BE2C (cell line): Measurements from ENCODE around the gene TSPOAP1.

Experiments used
- DNase-seq: peaks from one replicate; pipeline ENCODE4 v3.0.0-alpha.2; 2020
- H3K27me3 ChIP-seq: fragments of 250-450 bp; sonication (Bioruptor Pico); 2 replicates; pipeline ENCODE4 v1.5.1; 2020; ENCODE audit warnings: mild to moderate bottlenecking
- H3K36me3 ChIP-seq: fragments of 250-450 bp; sonication (Bioruptor Pico); 2 replicates; pipeline ENCODE4 v1.5.1; 2020; ENCODE audit warnings: mild to moderate bottlenecking
- H3K4me1 ChIP-seq: fragments of 250-450 bp; sonication (Bioruptor Pico); 2 replicates; pipeline ENCODE4 v1.5.1; 2020
- H3K4me3 ChIP-seq: 2 replicates; pipeline ENCODE4 v1.5.1; 2011; ENCODE audit warnings: low read depth, low read length
- H3K9me3 ChIP-seq: fragments of 250-450 bp; sonication (Bioruptor Pico); 2 replicates; pipeline ENCODE4 v1.5.1; 2020
- CTCF ChIP-seq: IDR thresholded peaks from 2 replicates; pipeline ENCODE4 v1.5.1; 2012; ENCODE audit warnings: mild to moderate bottlenecking, low read depth, low read length

Gene TSPOAP1

GRCh38 chr17:58351831-58352595 is 23.4 kb upstream of the TSPOAP1 start, which contains the start of gene SUPT4H1:
Gene SUPT4H1, minus strand, starts transcription at chr17:58352201. Its CDS starts 66 bp downstream, at chr17:58352135.
- Histone ChIP-seq H3K27me3 (no peaks in the 10 kb centered on the region), H3K36me3 (peaks cover 30% of the 10 kb centered on the region), H3K9me3 (no peaks in the 10 kb centered on the region), H3K4me1 (no peaks in the 10 kb centered on the region), H3K4me3 (peak within 1 kb of the TSS; percentile 96)
- TF ChIP-seq CTCF, result no peak
- peak; percentile 92 for DNase-seq

GRCh38 chr17:58351182-58351581 is 22.6 kb upstream of the TSPOAP1 start:
- Histone ChIP-seq H3K4me1 (no peaks in the 10 kb centered on the region), H3K36me3 (peaks cover 32% of the 10 kb centered on the region), H3K27me3 (no peaks in the 10 kb centered on the region), H3K4me3 (peak overlapping the region; percentile 96), H3K9me3 (no peaks in the 10 kb centered on the region)
- DNase-seq, result no peak
- TF ChIP-seq CTCF, result no peak

DNA sequence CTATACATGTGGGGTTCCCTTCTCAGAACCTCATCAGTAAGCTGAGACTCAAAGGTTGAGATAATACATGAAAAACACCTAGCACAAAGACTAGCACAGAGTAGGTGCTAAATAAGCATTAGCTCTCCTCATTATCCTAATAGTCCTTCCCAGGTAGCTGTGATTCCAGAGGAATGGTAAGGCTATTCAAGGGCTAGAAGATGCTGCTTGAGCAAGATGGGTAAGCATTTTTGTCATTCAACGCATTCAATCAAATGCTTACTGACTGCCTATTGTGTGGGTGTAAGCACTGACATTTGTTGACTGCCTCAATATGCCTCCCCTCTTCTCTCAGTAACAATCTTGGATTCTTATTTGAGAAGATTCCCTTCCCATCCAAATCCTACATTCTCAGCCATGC is 19.4 kb upstream of the TSPOAP1 start:
- H3K27me3 ChIP-seq, result no peaks in the 10 kb centered on the region
- peaks cover 45% of the 10 kb centered on the region for H3K36me3 ChIP-seq
- no peak for DNase-seq
- no peaks in the 10 kb centered on the region for H3K4me1 ChIP-seq
- TF ChIP-seq CTCF, result no peak
- no peaks in the 10 kb centered on the region for H3K9me3 ChIP-seq
- H3K4me3 ChIP-seq, result no peak overlapping the region

- H3K4me1 ChIP-seq, result no peaks in the 10 kb centered on the region
- H3K4me3 ChIP-seq, result no peak overlapping the region
- H3K9me3 ChIP-seq, result no peaks in the 10 kb centered on the region
These were observed 16.9 kb upstream of the TSPOAP1 start for GRCh38 chr17:58345500-58345899.

GRCh38 chr17:58344791-58345157 is 16.2 kb upstream of the TSPOAP1 start:
- no peak for DNase-seq
- no peak for TF ChIP-seq CTCF
- peaks cover 41% of the 10 kb centered on the region for H3K36me3 ChIP-seq
- no peaks in the 10 kb centered on the region for H3K4me1 ChIP-seq
- H3K4me3 ChIP-seq, result no peak overlapping the region
- no peaks in the 10 kb centered on the region for H3K9me3 ChIP-seq
- no peaks in the 10 kb centered on the region for H3K27me3 ChIP-seq

More at GRCh38 chr17:58345500-58345899, 16.9 kb upstream of the TSPOAP1 start:
- peaks cover 45% of the 10 kb centered on the region for H3K36me3 ChIP-seq
- no peak for TF ChIP-seq CTCF
- no peak for DNase-seq
- no peaks in the 10 kb centered on the region for H3K27me3 ChIP-seq

DNA sequence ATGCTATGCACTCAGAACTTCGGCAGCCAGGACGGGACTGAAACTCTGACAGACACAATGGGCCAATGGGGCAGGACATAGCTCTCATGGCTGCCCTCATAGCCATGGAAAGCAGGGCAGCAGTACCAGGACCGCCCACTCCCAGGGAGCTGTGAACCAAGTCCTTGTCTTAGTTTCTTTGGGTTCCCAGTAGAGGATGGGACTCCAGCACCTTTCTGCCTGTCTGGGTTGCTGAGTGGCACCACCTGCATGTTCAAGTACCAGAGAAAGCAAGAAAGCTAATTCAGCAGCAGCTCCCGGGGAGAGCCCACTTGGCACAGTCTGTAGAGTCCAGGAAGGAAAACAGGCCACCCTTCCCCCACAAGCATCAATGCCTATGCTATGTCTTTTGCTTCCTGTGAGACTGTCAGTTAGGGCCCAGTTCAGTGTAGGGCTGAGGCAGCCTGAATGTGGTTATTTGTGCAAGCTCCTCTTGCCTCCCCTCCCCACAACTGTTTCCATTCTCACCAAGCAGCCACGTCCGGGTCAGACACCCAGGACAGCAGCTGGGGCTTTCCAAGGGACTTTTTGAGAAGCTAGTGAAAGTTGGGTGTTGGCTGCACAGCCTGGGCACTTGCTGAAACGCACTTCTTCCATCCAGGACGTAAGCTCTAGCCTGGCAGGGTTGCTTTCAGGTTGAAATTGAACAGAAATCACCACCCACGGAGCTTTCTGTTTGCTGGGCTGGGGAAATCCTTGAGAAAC is 15.6 kb upstream of the TSPOAP1 start:
- Histone ChIP-seq H3K36me3 (peaks cover 35% of the 10 kb centered on the region), H3K9me3 (no peaks in the 10 kb centered on the region), H3K4me3 (no peak overlapping the region), H3K4me1 (peaks cover under 1% of the 10 kb centered on the region; the same call in 1 of the 2 replicates), H3K27me3 (no peaks in the 10 kb centered on the region)
- no peak for TF ChIP-seq CTCF
- no peak for DNase-seq
